GM04503 (cell line): ENCODE results near the gene HECW1.
A peak's percentile ranks its signal among the peaks of the same experiment; 100 is the strongest.

ENCODE experiments used
- DNase-seq: peaks from one replicate; pipeline ENCODE4 v3.0.0-alpha.2; 2012; ENCODE audit warnings: low read depth

HECW1 gene

DNA sequence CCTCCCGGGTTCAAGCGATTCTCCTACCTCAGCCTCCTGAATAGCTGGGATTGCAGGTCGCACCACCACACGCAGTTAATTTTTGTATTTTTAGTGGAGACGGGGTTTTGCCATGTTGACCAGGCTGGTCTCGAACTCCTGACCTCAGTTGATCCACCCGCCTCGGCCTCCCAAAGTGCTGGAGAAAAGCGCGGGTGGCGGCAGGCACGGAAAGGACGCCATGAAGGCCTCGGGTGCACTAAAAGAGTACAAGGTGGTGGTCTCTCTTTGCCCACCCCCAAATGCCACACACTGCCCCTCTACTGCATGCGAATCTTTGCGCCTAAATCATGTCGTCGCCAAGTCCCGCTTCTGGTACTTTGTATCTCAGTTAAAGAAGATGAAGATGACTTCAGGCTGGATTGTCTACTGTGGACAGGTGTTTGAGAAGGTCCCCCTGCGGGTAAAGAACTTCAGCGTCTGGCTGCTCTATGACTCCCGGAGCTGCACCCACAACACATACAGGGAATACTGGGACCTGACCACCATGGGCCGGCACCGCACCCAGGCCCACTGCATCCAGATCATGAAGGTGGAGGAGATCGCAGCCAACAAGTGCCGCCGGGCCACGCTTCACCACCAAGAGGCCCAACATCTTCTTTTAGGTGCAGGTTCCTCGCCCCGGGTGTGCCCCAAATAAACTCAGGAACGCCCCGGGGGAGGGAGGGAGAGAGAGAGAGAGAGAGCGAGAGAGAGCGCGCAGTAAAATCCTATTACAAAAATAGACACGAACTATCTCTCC, 161.7 kb downstream of the HECW1 start:
- no peak for DNase-seq

DNA sequence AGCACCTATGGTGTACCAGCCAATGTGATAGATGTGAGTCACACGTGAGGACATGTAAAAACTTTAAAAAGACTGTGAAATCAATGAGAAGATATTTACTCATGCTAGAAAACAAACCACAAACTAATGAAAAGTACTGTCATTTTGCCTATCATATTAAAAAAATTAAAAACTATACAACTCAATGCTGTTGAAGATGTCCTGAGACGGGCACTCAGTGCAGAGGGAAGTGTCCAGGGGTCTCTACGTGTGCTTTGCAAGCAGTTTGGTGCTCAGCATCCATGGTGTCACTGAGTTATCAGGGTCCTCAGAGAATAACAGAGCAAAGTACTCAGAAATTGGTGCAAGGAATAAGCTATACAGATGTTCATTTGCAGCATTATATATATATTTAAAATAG, 162.3 kb downstream of the HECW1 start:
- DNase-seq: no peak

DNA sequence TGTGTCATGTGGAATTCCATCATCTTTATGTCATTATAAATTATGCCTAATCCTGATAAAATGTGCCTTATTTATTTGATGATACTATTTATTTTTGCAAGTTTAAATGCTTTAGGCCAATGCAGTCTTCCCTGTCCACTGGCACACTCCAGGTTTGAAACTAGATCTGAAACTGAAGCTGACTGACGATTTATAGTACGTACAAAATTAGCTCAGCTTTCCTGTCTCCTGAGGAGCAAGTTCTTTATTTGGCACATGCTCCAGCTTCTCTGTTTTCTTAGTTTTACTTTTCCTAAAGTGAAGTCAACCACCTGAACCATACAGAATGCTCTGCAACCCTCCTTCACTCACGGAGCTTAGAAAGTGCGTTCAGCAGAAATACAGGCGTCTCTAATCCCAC, 164.1 kb downstream of the HECW1 start:
- DNase-seq: no peak

DNA sequence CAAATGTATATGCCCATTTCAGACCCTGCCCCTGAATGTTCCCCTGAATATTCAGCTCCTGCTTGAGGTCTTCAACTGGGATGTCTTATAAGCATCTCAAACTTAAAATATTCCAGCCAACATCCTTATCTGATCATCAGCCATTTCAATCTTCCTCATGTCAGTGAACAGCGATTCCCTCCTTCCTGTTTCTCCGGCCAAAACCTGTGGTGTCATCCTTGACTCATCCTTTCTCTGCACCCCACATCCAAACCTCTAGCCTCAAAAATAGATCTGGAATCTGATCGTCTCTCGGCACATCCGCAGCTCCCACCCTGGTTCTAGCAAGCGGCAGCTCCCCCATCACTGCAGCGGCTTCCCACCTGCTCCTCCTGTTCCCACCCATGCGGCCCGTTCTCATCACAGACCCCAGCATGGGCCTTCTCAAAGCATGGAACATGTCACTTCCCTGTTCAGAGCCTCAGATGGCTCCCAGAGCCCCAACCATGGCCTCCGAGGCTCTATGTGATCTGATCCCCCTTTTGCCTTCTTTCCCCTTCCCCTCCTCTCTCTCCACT, 165.7 kb downstream of the HECW1 start:
- DNase-seq: no peak

DNA sequence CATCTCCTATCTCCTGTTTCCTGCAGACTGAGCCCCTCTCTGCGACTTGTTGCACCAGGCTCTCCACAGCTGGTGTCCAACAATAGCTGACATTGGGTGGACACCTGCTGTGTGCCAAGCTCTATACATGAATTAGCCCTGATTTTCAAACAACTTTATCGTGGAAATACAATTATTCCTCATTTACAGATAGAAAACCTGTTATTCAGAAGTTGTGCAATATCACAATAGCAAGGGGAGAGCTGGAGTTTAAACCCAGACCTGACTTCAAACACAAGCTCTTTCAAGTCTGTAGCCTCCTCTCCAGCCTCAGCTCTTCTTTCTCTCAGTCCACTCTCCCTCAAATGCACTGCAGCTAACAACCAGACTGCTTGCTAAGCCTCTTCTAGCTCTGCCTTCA, 168.8 kb downstream of the HECW1 start:
- DNase-seq: no peak

DNA sequence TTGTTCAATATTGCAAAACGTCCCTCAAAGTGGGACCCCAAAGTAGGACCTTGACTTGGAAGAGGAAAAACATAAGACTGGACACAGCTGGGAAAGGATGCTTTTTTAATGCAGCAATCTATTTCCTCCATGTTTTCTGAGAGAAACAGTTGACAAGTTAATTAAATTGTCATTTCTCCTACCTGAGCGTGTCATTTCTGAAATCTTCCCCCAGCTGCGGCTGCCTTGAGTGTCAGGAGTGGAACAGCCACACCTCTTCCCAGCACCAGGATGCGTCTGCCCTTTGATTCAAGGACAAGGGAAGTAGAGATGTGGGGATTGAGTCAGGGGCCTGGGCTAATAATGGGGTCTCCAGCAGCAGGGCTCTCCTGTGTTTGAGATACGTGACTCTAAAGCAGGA, 171.3 kb downstream of the HECW1 start:
- DNase-seq: no peak

DNA sequence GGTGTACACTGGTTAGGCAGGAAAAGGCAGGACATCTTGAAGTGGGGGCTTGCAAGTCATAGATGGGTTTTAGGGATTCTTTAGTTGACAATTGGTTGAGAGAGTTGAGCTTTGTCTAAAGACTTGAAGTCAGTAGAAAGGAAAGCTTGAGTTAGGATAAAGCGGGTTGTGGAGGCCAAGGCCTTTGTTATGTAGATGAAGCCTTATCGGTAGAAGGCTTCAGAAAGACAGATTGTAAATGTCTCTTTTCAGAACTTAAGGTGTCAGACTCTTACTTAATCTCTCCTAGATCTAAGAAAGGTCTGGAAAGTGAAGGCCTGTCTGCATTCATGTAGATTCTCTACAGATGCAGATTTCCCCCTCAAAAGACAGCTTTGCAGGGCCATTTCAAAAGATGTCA, 177.4 kb downstream of the HECW1 start:
- DNase-seq: no peak

DNA sequence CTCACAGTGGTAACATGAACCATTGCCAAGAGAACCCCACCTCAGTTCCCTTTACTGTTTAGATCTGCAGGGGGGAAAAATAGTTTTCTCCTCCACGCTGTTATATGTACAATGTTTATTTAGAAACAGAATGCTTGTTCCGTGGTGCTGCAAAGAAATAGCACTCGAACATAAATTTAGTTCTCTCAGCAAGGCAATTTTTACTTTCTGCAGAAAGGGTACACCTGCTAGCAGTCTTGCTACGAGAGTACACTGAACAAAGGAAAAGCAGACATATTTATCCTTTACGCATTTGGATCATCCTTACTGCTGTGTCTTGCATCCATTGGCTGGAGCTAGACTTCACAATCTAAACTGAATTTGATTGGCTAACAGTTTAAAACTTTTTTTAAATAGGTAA, 178.5 kb downstream of the HECW1 start:
- DNase-seq: no peak

DNA sequence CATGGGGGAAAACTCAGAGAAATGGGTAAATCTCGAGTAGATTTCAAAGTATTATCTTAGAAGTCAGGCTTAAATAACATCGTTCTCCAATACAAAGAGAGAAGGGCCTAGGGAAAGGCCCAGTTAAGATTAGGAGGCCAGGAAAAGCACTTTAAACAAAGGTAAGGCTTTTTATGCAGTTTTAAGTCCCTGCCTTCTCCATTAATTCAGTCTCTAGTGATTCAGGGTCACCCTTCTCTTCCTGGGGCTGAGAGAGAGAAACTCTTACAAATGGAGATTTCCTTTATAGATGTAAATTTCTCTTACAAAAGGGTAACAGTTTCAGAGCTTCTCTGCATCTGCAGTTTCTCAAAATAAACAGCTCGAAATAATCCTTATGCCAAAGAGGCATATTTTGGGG, 179.3 kb downstream of the HECW1 start:
- no peak for DNase-seq

DNA sequence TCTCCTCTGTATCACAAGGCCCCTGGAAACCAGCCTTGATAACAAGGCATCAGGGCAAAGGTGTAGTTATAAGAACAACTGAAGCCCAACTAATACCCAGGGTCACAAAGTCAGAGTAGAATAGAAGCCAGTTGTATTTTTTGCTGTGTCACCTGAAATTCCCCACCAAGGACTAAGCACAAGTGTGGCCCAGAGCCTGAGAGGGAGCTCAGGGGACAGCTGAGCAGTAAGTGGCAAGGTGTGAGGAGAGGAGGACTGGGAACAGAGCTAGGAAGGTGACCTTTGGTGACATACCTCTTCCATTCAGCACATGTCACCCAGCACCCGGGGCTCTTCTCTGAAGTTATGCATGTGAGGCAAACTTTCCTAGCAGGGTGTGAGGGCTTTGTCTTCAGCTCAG, 179.9 kb downstream of the HECW1 start:
- no peak for DNase-seq

DNA sequence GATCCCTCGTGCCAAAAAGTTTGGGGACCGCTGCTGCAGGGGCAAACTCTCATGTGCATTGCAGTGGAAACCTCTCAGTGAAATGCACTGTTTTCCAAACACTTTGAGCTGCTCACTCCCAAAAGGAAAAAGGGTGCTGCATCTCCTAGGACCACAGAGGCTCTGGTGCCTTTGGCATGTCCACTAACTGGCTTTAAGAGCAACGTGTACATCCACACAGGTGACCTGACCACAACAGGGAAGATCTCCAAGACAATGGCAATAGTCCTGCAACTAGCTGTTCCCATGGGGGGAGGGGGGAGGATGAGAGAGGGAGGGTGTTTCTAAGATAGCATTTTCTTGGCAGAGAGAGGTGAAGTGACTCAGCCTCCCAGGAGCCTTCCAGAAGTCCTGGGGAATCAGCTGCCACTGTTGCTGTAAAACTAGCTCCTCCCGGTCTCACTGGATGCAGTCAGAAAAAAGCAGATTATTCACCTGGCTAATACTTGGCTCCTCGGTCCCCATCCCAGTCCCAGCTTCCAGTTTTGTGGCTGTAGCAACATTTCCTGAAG, 181.7 kb downstream of the HECW1 start:
- DNase-seq: peak; percentile 52

DNA sequence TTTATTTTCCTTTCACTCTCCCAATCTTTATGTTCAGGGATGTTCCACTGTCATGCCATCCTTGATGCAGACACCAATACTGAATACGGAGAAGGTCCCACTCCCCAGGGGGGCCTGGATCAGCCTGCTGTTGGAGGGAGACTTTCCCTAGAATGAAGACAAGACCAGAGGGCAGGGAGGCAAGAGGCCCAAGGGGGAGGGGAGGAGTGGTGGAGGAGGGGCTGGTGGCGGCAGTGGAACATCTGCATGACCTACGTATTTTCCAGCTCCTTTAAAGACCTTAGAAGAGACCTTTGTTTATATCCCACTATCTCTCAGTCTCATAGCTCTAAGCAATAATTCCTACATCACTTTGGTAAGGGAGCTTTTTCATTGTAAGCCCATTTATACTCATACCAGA, 183.0 kb downstream of the HECW1 start:
- no peak for DNase-seq

DNA sequence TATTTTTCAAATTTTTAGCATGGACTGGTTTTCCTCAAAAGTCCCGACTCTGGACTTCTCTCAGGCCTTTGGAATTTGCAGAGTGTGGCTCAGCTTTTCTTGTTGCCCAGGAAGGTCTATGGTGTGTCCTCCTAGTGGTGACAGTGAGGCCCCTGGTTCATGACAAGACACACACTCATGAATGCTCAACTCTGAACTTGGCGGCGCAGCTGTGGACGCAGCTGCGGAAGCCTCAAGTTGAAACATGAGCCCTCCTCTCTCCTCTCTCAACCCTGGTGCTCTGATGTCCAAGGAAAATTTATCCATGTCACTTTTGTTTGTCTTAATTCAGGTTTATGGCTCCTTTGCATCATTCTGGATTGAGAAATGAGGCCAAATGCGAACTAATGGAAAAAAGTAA, 183.9 kb downstream of the HECW1 start:
- DNase-seq: no peak

DNA sequence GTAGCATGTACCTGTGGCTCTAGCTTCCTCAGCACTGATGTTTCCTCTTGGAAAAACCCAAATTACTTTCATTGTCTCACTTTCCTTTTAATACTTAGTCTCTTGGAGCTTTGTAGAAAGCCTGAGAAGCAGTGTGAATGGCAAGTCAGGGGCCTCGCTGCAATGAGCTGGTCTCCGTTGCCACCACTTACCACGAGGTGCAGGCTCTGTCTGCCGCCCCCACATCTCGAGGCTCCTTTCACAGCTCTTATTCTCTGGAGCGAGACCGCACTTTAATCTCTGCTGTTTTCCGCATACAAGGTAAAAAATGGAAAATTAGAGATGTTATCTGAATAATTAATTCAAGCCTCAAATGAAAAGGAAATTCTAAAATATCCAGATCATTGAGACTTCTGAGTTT, 186.2 kb downstream of the HECW1 start:
- DNase-seq: no peak

DNA sequence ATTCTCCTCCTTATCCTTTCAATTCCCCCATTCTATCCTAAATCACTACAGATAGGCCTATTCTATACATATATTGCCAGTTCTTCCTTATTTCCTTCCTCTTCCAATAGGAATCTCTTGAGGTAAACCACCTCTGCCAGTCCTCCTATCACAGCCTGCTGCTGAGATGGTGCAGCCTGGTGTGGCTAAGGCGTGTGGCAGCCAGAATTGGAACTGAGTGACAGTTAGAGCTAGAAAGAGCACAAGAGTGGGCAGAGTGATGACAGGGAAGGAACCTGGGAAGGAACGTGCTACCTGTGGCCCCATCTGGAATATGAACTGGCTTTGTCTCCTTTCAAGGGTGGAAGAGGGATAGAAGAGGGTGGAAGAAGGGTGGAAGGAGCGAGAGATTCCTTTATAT, 187.7 kb downstream of the HECW1 start:
- DNase-seq: no peak

DNA sequence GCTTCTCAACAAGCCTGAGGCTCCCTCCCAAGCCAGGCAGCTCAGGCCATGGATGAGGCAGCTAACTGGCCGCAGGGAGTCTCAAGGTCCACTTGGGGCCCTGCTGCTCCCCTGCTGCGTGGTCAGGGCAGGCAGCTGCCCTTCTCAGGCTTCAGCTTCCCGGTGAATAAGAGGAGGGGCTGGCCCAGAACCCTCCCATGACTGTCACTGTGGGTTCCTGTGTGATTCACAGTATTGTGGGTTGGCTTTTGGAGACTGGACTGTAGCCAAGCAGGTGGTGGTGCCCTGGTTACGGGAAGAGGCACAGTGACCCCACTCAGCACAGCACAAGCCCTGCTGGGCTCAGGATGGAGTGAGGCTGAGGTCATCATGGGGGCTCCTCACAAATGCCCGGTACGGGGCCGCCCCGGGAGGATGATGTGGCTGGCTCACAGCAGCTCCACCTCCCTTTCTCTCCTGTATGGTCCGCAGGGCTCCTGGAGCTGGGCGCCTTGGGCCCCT, 189.8 kb downstream of the HECW1 start:
- no peak for DNase-seq

DNA sequence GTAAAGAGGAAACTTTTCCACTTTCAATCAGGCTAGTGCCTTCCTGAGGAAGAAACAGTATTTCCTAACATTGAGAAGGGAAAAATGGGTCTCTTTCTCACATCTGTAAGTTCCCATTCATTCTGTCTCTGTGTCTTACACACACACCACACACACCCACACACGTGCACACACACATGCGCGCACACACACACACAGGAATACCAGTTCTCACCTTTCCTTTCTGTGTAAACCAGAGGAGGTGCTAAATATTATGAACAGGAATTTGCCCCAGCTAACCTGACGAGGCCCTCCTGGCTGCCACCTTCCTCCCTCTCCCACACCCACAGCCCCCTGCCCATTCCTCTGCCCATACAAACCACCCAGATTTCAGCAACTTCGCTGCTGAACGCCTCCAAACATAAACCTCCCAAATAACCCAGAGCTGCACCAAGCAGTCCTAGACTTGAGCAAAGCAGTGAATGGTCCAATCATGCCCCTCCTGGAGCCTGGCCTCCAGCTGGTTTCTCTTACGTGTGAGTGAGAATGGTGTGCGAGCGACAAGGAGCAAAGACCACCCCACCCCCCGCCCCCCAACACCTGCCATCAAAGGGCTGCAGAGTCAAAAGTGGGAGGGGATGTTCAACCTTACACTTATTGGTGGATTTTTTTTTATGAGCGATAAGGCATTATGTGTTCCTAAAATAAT, 190.5 kb downstream of the HECW1 start:
- no peak for DNase-seq

DNA sequence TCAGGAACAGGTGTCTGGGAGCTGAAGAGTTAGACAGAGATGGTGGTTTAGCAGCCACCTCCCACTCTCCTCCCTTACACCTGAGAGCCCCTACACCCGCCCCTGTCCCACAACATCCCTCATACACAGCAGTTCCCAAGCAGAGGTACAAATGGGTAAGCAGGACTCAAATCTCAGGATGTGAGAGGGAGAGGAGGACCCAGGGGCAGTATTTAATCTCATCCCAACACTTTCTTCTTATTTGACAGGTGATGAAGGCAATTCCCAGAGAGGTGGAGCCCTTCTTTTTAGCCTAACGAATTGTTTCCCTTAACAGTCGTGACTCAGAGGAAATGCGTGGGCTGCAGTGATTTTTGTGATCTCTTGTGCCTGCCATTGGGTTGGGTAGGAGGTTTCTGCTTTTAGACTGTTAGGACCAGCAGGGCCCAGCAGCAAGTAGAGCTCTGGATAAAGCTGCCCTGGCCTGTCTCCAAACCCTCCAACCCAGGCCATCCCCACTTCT, 191.3 kb downstream of the HECW1 start:
- no peak for DNase-seq

DNA sequence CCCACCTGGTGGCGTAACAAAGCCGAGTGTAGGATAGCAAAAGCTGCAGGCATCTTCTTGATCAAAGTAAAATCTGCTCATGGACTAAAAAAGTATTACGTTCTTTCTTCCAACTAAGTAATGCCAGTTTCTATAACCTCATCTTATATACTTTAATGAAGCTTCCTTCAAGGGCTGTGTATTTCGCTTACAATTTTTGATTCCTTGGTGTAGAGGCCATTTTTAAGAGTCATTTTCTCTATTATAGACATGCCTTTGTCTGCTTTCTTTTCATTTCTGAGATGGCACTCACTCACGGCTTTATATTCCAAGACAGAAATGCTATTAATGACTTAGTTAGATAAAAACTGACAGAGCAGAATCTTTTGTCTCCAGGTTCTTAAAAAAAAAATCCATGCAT, 194.0 kb downstream of the HECW1 start:
- DNase-seq: no peak

DNA sequence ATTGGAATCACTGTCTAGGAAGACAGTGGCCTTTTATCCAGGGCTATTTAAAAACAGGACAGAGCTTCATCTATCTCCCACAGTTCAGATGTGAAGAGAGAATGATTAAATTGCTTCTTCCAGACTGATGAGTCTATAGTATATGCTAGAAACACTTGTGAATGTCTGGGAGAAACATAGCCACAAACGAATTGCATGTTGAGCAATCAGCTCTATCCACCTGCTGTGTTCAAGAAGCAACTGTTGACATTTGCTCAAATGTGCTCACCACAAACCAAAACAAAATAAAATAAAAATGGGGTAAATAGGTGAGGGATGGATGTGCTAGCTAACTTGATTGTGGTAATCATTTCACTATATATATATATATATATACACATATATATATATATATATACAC, 195.1 kb downstream of the HECW1 start:
- no peak for DNase-seq

DNA sequence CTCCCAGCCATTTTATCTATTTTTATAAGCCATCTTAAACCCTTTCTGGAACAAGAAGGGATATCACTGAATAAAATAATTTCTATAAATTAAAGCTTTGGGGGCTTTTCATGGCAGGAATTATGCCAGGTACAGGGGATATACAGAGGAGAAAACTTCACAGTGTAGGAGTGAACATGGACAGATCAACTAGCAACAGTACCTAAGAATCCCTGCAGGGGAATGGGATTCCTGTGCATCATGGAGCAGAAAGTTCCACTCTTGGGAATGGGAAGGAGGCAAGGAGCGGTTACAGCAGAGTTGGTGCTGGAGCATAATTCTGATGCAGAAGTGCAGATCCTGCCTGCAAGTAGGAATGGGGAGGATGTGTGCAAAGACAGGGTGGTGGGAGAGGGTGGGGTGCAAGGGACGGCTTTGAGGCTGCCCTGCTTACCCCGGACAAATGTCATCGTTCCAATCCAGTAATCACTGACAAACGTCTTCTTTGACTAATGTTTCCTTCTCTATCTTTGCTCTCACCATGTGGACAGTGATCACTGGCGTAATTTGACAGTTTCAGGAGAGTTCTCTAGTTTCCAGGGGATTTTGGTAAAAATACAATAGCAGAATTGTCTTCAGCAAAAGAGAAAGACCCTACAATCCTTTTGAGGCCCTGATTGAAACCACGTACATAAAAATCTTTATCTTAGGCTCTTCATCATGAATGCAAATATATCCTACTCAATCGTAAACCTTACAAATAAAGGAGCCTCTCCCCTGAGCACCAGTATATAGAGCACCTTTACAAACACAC, 196.7 kb downstream of the HECW1 start:
- no peak for DNase-seq

DNA sequence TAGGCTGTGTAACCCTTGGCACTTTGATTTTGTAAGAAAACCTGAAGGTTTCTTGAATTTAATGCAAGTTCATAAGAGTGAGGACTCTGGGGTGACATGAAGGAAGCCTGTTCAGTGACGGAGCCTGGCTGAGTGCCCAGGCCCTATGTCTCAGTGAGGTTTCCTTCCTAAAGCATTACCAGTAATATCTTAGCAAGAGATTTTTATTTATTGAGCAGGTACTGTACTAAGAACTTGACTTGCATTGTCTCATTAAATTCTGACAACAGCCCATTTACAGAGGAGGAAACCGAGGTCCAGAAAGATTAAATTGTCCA, 197.2 kb downstream of the HECW1 start:
- no peak for DNase-seq
